ENCODE data around the gene CFAP46.

The CFAP46 gene

DNA sequence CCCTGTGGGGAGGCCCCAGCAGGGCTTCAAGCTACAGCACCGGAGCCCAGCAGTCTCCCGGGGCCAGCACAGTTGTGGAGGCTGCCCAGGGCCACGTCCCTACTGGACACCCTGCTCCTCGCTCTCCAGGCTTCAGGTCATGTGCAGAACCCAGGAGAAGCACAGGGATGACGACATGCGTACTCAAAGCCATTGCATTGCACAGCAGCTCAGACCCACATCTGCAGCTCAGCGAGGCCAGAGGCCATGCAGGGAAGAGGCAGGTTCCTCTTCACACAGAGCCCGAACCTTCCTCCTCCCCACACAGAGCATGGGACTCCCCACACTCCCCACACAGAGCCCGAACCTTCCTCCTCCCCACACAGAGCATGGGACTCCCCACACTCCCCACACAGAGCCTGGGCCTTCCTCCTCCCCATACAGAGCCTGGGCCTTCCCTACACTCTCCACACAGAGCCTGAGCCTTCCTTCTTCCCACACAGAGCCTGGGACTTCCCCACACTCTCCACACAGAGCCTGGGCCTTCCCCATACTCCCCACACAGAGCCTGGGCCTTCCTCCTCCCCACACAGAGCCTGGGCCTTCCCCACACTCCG is 12.3 kb downstream of the CFAP46 start:
- H3K9me3 ChIP-seq (ENCODE audit: control extremely low read depth in 1 of 5, control insufficient read depth in 4 of 5, insufficient read depth in 2 of 5, low read depth in 1 of 5, low read length in 4 of 5): no peaks in the 10 kb centered on the region
- H3K27ac ChIP-seq (ENCODE audit: insufficient read depth in 1 of 2, low read depth in 1 of 2, low read length in 2 of 2, poor library complexity in 1 of 2, severe bottlenecking in 2 of 2): no peak overlapping the region
- peaks cover 0 to 16% (median 2%) of the 10 kb centered on the region in 4 experiments for H3K4me1 ChIP-seq (ENCODE audit: control extremely low read depth in 1 of 4, control insufficient read depth in 4 of 4, insufficient read depth in 4 of 4, low read length in 3 of 4)
- ChIA-PET POLR2A (no interaction called here), CTCF (no interaction called here)
- DNase-seq: no peak
- 81% methylated on average over 9 of the region's 10 CpGs for WGBS (ENCODE audit: insufficient coverage)
- H3K27me3 ChIP-seq (replicated peaks in 2 of 5; ENCODE audit: control insufficient read depth in 4 of 5, insufficient read depth in 5 of 5, low read length in 4 of 5): peaks cover 0 to 3% (median 0%) of the 10 kb centered on the region in 5 experiments
- H3K4me3 ChIP-seq (ENCODE audit: control insufficient read depth in 1 of 7, extremely low read depth in 1 of 7, insufficient read depth in 4 of 7, low read depth in 2 of 7, low read length in 6 of 7): no peak overlapping the region
- no peaks in the 10 kb centered on the region for H3K36me3 ChIP-seq (ENCODE audit: control insufficient read depth in 4 of 4, insufficient read depth in 4 of 4, low read length in 3 of 4)

DNA sequence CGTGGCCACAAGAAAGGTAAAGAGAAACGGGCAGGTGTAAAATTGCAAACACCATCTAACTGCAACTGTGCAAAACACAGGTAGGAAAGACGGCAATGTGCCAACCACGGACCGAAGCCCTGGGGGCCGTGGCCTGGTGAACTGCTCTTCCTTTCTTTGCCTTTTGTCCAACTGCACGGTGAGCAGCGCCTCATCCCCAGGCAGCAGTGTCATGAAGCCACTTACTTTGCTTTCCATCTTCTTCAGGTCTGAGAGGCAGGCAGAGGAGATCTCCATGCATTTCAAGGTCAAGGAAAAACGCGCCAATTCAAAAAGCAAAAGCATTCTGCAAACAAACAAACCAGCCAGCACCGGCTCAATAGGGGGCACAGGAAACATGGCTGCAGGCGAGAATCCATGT is 12.9 kb downstream of the CFAP46 start:
- no peaks in the 10 kb centered on the region for H3K9me3 ChIP-seq (ENCODE audit: control extremely low read depth in 1 of 5, control insufficient read depth in 4 of 5, insufficient read depth in 2 of 5, low read depth in 1 of 5, low read length in 4 of 5)
- WGBS (ENCODE audit: insufficient coverage): 100% methylated on average over 9 of the region's 12 CpGs

DNA sequence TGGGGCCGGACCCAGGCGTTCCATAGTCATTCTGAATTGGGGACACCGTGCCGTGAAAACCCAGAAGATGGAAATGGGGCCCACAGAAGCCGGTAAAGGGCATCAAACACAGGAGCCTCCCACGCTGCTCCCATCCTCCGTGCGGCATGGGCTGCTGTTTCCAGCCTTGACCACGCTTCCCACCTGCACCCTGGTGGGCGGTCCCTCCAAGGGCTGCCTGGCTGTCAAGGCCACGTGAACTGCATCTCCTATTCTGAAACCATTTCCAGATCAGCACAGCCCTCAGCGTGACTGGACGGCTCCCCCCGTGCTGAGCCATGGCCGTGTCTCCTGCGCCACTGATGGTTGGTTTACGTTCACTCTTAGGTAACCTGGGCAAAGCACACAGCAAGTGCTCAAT is 14.1 kb downstream of the CFAP46 start:
- H3K27ac ChIP-seq (ENCODE audit: insufficient read depth in 1 of 2, low read depth in 1 of 2, low read length in 2 of 2, poor library complexity in 1 of 2, severe bottlenecking in 2 of 2): no peak overlapping the region
- no peak for DNase-seq
- CTCF ChIA-PET: no interaction called here
- H3K27me3 ChIP-seq (replicated peaks in 2 of 5; ENCODE audit: control insufficient read depth in 4 of 5, insufficient read depth in 5 of 5, low read length in 4 of 5): no peaks in the 10 kb centered on the region
- no peak overlapping the region for H3K4me3 ChIP-seq (ENCODE audit: control insufficient read depth in 1 of 7, extremely low read depth in 1 of 7, insufficient read depth in 4 of 7, low read depth in 2 of 7, low read length in 6 of 7)
- no peaks in the 10 kb centered on the region for H3K9me3 ChIP-seq (ENCODE audit: control extremely low read depth in 1 of 5, control insufficient read depth in 4 of 5, insufficient read depth in 2 of 5, low read depth in 1 of 5, low read length in 4 of 5)
- H3K4me1 ChIP-seq (ENCODE audit: control extremely low read depth in 1 of 4, control insufficient read depth in 4 of 4, insufficient read depth in 4 of 4, low read length in 3 of 4): peaks cover 0 to 16% (median 2%) of the 10 kb centered on the region in 4 experiments
- WGBS (ENCODE audit: insufficient coverage): 96% methylated on average over 13 of the region's 17 CpGs
- no peaks in the 10 kb centered on the region for H3K36me3 ChIP-seq (ENCODE audit: control insufficient read depth in 4 of 4, insufficient read depth in 4 of 4, low read length in 3 of 4)
- POLR2A ChIA-PET: no interaction called here

More for the DNA sequence above, 12.9 kb downstream of the CFAP46 start:
- H3K4me1 ChIP-seq (ENCODE audit: control extremely low read depth in 1 of 4, control insufficient read depth in 4 of 4, insufficient read depth in 4 of 4, low read length in 3 of 4): peaks cover 0 to 16% (median 2%) of the 10 kb centered on the region in 4 experiments
- H3K36me3 ChIP-seq (ENCODE audit: control insufficient read depth in 4 of 4, insufficient read depth in 4 of 4, low read length in 3 of 4): no peaks in the 10 kb centered on the region
- H3K4me3 ChIP-seq (ENCODE audit: control insufficient read depth in 1 of 7, extremely low read depth in 1 of 7, insufficient read depth in 4 of 7, low read depth in 2 of 7, low read length in 6 of 7): no peak overlapping the region
- H3K27me3 ChIP-seq (replicated peaks in 2 of 5; ENCODE audit: control insufficient read depth in 4 of 5, insufficient read depth in 5 of 5, low read length in 4 of 5): peaks cover 0 to 3% (median 0%) of the 10 kb centered on the region in 5 experiments
- POLR2A ChIA-PET: no interaction called here
- H3K27ac ChIP-seq (ENCODE audit: insufficient read depth in 1 of 2, low read depth in 1 of 2, low read length in 2 of 2, poor library complexity in 1 of 2, severe bottlenecking in 2 of 2): no peak overlapping the region
- no peak for DNase-seq
- CTCF ChIA-PET: no interaction called here

DNA sequence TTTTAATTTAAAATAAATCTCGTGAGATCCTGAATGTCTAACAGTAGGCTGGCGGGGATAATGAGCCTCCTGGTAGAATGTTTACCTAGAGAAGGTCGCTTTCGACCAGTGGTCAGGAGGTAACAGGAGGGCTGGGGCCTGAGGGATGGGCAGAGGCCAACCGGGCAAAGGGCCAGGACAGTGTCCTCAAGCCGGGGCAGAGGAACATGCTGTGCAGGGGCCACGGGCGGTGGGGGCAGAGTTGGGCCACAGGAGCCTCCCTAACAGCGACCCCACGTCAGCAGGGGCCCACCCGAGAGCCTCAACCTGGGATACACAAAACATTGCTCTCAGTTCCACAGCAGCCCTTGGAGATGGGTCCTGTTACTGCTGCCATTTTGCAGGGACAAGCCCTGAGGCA is 14.5 kb downstream of the CFAP46 start:
- 98% methylated on average over 11 of the region's 11 CpGs for WGBS (ENCODE audit: insufficient coverage)
- Histone ChIP-seq H3K4me3 (ENCODE audit: control insufficient read depth in 1 of 7, extremely low read depth in 1 of 7, insufficient read depth in 4 of 7, low read depth in 2 of 7, low read length in 6 of 7) (no peak overlapping the region), H3K4me1 (ENCODE audit: control extremely low read depth in 1 of 4, control insufficient read depth in 4 of 4, insufficient read depth in 4 of 4, low read length in 3 of 4) (peaks cover 0 to 16% (median 2%) of the 10 kb centered on the region in 4 experiments), H3K9me3 (ENCODE audit: control extremely low read depth in 1 of 5, control insufficient read depth in 4 of 5, insufficient read depth in 2 of 5, low read depth in 1 of 5, low read length in 4 of 5) (no peaks in the 10 kb centered on the region), H3K36me3 (ENCODE audit: control insufficient read depth in 4 of 4, insufficient read depth in 4 of 4, low read length in 3 of 4) (no peaks in the 10 kb centered on the region), H3K27me3 (replicated peaks in 2 of 5; ENCODE audit: control insufficient read depth in 4 of 5, insufficient read depth in 5 of 5, low read length in 4 of 5) (no peaks in the 10 kb centered on the region), H3K27ac (ENCODE audit: insufficient read depth in 1 of 2, low read depth in 1 of 2, low read length in 2 of 2, poor library complexity in 1 of 2, severe bottlenecking in 2 of 2) (no peak overlapping the region)
- POLR2A ChIA-PET: no interaction called here
- CTCF ChIA-PET: no interaction called here
- DNase-seq: no peak

DNA sequence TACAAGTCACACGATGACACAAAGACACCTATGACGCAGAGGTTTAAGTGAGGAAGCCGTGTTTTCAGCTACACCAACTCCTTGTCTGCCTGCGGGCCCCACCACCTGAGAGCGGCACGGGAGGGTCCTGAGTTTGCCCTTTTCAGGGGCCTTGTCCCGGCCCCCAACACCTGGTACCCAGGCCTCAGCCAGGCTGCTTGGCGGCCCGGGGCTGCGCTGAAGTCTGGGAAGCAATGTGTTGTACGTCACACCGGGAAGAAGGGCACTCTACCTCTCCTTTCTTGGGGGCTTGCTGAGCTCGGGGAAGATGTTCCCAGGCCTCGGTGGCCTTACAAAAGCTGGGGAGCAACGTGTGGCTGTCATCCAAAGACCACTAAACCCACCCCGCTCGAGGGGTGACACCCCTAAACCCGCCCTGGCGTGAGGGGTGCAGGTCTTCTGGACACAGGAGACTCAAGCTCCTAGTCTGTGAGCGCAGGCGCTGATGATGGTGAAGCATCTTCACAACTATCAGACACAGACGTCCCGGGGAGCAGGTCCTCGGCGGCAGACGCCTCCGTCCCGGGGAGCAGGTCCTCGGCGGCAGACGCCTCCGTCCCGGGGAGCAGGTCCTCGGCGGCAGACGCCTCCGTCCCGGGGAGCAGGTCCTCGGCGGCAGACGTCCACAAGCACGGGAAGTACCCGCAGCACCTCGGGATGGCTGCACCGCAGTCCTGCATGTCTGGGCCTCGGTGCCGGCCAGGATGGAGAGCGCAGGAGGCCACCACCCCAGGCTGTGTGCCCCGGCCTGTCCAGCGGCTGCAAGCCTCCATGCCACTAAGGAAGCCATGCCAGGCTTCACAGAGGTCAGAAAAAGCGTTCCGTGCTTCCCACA is 15.4 kb downstream of the CFAP46 start:
- ChIA-PET CTCF (interaction anchor here (0.8 to 0.9 kb wide), 2 partner anchors 10 to 24 kb away, joined by 3 read pairs; no protein-coding TSS in a partner anchor), POLR2A (no interaction called here)
- H3K27me3 ChIP-seq (replicated peaks in 2 of 5; ENCODE audit: control insufficient read depth in 4 of 5, insufficient read depth in 5 of 5, low read length in 4 of 5): no peaks in the 10 kb centered on the region
- peaks cover 0 to 16% (median 2%) of the 10 kb centered on the region in 4 experiments for H3K4me1 ChIP-seq (ENCODE audit: control extremely low read depth in 1 of 4, control insufficient read depth in 4 of 4, insufficient read depth in 4 of 4, low read length in 3 of 4)
- no peaks in the 10 kb centered on the region for H3K36me3 ChIP-seq (ENCODE audit: control insufficient read depth in 4 of 4, insufficient read depth in 4 of 4, low read length in 3 of 4)
- no peak overlapping the region for H3K27ac ChIP-seq (ENCODE audit: insufficient read depth in 1 of 2, low read depth in 1 of 2, low read length in 2 of 2, poor library complexity in 1 of 2, severe bottlenecking in 2 of 2)
- no peaks in the 10 kb centered on the region for H3K9me3 ChIP-seq (ENCODE audit: control extremely low read depth in 1 of 5, control insufficient read depth in 4 of 5, insufficient read depth in 2 of 5, low read depth in 1 of 5, low read length in 4 of 5)
- DNase-seq: no peak
- no peak overlapping the region for H3K4me3 ChIP-seq (ENCODE audit: control insufficient read depth in 1 of 7, extremely low read depth in 1 of 7, insufficient read depth in 4 of 7, low read depth in 2 of 7, low read length in 6 of 7)
- 95% methylated on average over 49 of the region's 52 CpGs for WGBS (ENCODE audit: insufficient coverage)

DNA sequence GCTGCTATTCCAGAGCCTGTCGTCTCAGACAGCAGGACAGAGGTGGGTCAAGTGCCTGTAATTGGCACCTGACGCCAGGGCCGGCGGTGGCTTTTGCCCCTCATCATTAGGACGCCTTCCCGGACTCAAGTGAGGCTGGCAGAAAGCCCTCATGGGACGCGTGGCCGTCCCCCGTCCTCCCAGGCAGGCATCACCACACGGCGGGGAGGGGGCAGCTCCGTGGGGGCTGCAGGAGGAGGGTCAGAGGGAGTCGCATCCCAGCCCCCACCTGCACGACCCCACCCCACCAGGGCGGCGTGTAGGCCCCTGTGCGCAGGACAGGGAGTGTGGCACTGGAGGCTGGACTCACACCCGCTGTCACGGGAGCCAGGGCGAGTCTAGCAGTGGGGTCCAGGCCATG is 16.3 kb downstream of the CFAP46 start:
- Histone ChIP-seq H3K27me3 (replicated peaks in 2 of 5; ENCODE audit: control insufficient read depth in 4 of 5, insufficient read depth in 5 of 5, low read length in 4 of 5) (no peaks in the 10 kb centered on the region), H3K4me3 (ENCODE audit: control insufficient read depth in 1 of 7, extremely low read depth in 1 of 7, insufficient read depth in 4 of 7, low read depth in 2 of 7, low read length in 6 of 7) (no peak overlapping the region), H3K36me3 (ENCODE audit: control insufficient read depth in 4 of 4, insufficient read depth in 4 of 4, low read length in 3 of 4) (no peaks in the 10 kb centered on the region), H3K27ac (ENCODE audit: insufficient read depth in 1 of 2, low read depth in 1 of 2, low read length in 2 of 2, poor library complexity in 1 of 2, severe bottlenecking in 2 of 2) (no peak overlapping the region), H3K4me1 (ENCODE audit: control extremely low read depth in 1 of 4, control insufficient read depth in 4 of 4, insufficient read depth in 4 of 4, low read length in 3 of 4) (peaks cover 0 to 10% (median 2%) of the 10 kb centered on the region in 4 experiments), H3K9me3 (ENCODE audit: control extremely low read depth in 1 of 5, control insufficient read depth in 4 of 5, insufficient read depth in 2 of 5, low read depth in 1 of 5, low read length in 4 of 5) (no peaks in the 10 kb centered on the region)
- no peak for DNase-seq
- POLR2A ChIA-PET: no interaction called here
- CTCF ChIA-PET: interaction anchor here (0.8 kb wide), 1 partner anchor 10 kb away, joined by 3 read pairs; no protein-coding TSS in a partner anchor
- whole genome bisulfite sequencing (ENCODE audit: insufficient coverage): 94% methylated on average over 21 of the region's 21 CpGs

DNA sequence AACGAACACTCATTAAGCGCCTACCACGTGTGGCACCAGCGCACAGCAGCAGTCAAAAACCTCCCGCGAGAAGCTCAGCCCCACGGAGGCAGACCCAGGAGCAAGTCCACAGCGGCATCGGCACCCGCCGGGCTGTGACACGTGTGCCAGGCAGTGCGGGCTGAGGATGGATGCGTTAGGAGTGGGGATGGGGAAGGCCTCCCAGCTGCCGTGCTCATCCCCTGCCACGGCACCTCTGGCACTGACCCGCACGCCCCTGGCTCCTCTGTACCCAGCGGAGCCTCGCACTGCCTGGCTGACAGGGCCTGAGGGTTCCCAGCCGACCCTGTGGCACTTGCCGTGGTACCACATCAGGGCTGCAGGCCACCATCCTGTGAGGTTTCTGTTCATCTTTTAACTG is 16.8 kb downstream of the CFAP46 start:
- Histone ChIP-seq H3K36me3 (ENCODE audit: control insufficient read depth in 4 of 4, insufficient read depth in 4 of 4, low read length in 3 of 4) (no peaks in the 10 kb centered on the region), H3K4me1 (ENCODE audit: control extremely low read depth in 1 of 4, control insufficient read depth in 4 of 4, insufficient read depth in 4 of 4, low read length in 3 of 4) (peaks cover 0 to 10% (median 2%) of the 10 kb centered on the region in 4 experiments), H3K9me3 (ENCODE audit: control extremely low read depth in 1 of 5, control insufficient read depth in 4 of 5, insufficient read depth in 2 of 5, low read depth in 1 of 5, low read length in 4 of 5) (no peaks in the 10 kb centered on the region), H3K4me3 (ENCODE audit: control insufficient read depth in 1 of 7, extremely low read depth in 1 of 7, insufficient read depth in 4 of 7, low read depth in 2 of 7, low read length in 6 of 7) (no peak overlapping the region), H3K27me3 (replicated peaks in 2 of 5; ENCODE audit: control insufficient read depth in 4 of 5, insufficient read depth in 5 of 5, low read length in 4 of 5) (no peaks in the 10 kb centered on the region), H3K27ac (ENCODE audit: insufficient read depth in 1 of 2, low read depth in 1 of 2, low read length in 2 of 2, poor library complexity in 1 of 2, severe bottlenecking in 2 of 2) (no peak overlapping the region)
- ChIA-PET CTCF (no interaction called here), POLR2A (no interaction called here)
- WGBS (ENCODE audit: insufficient coverage): 97% methylated on average over 22 of the region's 22 CpGs
- DNase-seq: no peak

Measured in common myeloid progenitor, CD34-positive (primary cell).